GM21576 (cell line): ENCODE results near the gene RNF180.
"Not testable (repeated sequence)": the region's sequence is repeated elsewhere in the genome, so short reads cannot be mapped to it uniquely, and the experiment has no call there.

Experiments used
- ATAC-seq: cut with Tn5 transposase; IDR thresholded peaks from one replicate; pipeline ENCODE4 v1.9.1; 2021; ENCODE audit warnings: mild to moderate bottlenecking, moderate library complexity; ENCODE audit not compliant: unreplicated experiment

RNF180 gene

DNA sequence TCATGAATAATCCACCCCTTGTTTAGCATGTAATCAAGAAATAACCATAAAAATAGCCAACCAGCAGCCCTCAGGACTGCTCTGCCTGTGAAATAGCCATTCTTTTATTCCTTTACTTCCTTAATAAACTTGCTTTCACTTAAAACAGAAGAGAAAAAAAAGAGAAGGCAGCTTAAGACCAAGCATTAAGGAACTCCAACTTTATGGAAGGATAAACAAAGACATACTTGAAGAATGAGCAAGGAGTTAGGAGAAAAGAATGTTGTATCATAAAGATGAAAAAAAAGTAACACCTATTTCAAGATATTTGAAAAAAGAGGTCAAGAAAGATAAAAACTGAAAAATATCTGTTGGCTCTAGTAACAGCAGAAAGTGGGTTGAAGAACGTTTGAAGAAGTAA lies 107.6 kb downstream of the RNF180 start:
- ATAC-seq: no peak

DNA sequence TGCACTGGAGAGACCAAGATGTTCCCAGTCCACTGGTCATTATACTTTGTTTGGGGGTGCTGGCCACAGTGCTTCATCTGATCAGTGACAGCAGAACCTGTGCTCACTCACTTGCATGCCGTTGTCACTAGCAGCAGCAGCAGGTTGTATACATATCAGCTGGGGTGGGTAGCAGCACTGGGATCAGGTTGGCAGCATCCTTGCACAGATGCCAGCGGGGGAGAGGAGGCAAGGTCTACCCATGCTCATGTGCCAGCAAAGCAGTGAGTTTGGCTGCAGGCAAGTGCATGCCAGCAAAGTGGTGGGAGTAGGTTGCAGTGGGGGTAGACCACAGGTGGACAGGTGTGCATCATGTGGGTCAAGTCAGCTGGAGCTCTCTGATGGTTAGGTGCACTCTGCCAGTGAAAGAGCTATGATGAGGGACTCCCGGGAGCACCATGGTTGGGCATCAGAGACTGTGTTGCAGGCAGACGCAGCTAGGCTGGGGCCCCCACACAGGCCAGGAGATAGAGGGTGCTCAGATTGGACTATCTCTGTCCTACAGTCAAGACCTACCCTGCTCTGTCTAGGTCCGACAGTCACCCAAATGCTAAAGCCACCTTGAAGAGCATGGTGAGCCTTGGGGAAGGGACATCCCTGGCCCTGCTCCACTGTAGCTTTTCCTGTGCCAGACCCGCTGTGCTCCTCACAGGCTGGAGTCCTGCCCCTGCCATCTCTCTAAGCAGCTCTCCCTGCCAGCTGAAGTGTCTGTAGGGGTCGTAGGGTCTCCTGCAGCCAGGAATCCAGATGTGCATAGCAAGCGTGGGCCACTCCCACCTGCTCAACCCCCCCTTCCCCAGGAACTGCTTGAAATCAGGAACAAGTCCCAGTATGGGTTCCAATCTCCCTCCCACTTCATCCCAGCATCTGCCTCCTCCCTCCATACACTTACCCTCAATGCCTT lies 119.8 kb downstream of the RNF180 start:
- no peak for ATAC-seq

DNA sequence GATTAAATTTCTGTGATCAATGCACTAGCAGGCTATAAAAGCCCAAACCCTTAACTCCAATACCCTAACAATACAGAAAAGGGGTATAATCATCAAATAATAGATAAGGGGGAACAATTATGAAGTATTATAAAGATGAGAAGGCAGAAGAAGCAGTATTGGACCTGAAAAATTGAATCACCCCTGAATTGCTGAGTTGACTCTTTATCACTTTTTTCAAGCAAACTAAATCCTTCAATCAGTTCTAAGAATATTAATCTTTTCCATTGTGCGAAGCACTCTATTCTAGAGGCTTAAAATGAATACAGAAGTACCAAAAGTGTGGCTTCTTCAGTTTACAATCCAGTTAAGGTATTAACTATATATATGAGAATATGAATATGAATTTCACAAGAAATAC lies 120.7 kb downstream of the RNF180 start:
- no peak for ATAC-seq

DNA sequence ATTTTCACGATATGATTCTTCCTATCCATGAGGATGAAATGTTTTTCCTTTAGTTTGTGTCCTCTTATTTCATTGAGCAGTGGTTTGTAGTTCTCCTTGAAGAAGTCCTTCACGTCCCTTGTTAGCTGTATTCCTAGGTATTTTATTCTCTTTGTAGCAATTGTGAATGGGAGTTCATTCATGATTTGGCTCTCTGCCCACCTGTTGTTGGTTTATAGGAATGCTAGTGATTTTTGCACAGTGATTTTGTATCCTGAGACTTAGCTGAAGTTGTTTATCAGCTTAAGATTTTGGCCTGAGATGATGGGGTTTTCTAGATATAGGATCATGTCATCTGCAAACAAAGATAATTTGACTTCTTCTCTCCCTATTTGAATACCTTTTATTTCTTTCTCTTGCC lies 122.9 kb downstream of the RNF180 start:
- not testable (repeated sequence) for ATAC-seq

DNA sequence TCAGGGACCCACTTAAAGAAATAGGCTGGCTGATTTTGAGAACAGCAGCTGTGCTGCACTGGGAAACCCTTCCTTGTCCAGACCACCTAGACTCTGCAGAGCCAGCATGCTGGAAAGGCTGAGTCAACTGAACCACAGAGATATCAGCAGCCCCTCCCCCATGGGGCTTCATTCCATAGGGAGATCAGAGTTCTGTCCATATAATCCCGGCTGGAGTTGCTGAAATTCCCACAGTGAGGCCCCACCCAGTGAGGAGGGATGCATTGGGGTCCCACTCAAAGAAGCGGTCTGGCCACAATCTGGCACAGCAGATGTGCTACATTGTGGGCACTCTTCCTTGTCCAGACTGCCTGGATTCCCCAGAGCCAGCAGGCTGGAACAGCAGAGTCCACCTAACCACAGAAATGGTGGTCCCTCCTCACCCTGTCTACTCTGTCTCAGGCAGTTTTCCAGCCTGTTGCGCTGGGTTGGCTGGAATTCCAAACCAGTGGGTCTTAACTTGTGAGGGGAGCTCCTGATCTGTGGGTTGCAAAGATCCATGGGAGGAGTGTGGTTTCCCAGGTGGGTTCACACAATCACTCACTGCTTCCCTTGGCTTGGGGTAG lies 127.1 kb downstream of the RNF180 start:
- ATAC-seq: no peak

DNA sequence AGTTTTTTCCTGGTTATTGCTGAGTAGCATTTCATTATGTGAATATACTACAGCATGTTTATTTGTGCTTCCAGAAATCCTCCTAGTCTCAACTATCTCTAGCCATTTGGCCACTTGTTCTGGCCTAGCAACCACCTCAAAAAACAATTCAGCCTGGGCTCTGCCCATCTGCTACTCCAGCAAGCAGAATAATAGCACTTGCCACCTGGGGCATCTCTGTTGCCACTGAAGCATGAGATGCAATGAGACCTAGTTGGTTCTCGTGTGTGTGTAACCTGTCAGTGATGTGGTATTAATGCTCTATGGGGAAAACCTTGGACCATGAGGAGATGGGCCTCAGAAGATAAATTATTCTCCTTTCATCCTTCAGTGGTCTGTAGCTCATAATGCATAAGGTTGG lies 129.5 kb downstream of the RNF180 start:
- no peak for ATAC-seq

DNA sequence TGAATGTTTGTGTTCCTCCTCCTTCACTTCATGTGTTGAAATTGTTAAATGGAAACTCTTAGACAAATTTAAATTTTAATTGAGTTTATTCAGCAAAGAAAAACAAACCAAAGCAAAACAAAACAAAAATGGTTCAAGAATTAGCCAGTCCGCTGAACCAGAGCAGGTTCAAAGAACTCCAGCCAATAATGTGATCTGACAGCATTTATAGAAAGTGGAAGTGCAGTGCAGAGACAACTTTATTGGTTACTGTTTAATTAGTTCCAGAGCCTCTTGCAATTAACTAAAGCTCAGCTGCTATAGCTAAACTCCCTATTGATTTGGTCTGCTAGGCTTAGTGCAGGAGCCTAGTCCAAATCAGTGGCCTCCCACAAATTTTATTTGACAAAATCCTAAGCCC lies 132.9 kb downstream of the RNF180 start:
- ATAC-seq: no peak

DNA sequence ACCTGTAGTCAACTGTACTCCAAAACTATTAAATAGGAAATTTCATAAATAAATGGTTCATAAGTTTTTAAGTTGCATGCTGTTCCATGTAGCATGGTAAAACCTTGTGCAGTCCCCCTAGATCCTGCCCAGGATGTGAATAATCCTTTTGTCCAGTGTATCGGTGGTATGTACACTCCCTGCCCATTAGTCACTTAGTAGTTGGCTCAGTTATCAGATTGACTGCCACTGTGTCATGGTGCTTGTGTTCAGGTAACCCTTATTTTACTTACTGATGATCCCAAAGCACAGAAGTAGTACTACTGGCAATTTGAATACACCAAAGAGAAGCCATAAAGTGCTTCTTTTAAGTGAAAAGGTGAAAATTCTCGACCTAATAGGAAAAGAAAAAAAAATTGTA lies 134.2 kb downstream of the RNF180 start:
- ATAC-seq: no peak

DNA sequence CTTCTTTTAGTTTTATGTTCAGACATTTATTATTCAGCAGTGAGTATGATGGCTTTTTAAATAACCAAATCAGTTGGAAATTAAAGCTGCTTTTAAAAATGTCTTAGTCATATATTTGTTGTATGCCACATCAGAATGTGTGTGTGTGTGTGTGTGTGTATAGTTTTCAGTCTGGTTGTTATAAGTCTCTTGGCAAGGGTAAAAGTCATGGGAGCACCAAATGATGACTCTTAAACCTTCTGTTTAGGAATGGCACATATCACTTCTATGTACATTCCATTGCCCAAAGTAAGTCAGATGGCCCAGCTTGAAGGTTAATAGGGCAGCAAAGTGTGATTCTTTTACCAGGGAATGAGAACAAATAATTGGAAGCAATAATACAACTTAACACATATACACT lies 135.9 kb downstream of the RNF180 start:
- ATAC-seq: no peak

DNA sequence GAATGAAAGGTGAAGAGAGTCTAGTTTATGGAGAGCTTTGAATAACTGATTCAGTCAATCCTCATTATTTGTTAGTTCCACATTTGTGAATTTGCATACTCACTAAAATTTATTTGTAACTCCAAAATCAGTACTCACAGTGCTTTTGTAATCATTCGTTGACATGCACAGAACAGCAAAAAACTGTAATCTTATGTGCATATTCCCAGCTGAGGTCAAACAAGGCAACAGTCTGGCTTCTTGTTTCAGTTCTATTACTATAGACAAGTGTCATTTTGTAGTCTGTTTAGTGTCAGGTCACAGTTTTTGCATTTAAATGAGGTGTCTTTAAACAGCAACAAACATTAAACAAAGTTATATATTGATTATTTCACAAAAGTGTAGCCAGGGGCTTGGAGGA lies 142.5 kb downstream of the RNF180 start:
- ATAC-seq: no peak

DNA sequence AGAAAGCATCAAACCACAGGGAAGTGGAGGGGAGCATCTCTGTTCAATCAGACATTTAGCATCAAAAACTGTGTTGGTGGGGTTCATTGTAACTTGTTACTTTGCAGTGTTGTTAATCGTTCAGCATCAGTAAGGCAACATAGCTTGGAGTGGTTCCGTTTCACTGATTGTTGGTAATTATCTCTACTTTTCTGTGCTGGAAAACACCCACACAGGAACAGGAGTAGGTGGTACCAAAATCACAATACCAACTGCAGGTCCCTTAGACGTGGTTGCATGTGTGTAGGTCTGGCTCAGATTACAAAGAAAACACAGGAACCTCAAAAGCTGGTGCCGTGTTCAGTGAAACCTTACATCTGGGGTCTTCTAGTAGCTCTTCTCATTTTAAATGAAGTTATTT lies 146.8 kb downstream of the RNF180 start:
- no peak for ATAC-seq

DNA sequence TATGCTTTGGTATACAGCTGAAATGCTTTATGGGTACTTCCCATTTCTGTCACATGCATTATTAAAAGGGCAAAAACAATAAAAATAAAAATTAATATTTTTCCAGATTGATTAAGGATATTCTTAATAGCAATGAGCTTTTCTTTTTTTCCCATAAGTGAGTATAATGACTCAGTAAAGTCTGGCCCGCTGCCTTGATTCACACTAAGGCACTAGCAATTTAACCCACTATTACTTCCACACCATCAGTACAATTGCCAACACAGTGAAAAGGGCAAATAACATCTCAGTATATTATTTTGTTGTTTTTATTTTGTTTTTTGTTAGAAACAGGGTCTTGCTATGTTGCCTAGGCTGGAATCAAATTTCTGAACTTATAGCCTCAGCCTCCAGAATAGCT lies 150.1 kb downstream of the RNF180 start:
- no peak for ATAC-seq

DNA sequence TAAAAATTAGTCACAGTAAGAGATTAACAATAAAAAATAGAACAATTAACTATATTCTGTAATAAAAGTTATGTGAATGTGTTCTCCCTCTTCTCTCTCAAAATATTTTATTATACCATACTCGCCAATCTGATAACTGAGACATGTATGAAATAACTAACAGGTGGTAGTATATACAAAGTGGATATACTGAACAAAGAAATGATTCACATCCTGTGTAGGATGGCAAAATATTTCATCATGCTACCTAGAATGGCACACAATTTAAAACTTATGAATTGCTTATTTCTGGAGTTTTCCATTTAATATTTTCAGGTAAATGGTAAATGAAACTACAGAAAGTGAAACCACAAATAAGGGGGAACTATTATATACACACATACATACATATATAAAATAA lies 152.5 kb downstream of the RNF180 start:
- ATAC-seq: no peak

DNA sequence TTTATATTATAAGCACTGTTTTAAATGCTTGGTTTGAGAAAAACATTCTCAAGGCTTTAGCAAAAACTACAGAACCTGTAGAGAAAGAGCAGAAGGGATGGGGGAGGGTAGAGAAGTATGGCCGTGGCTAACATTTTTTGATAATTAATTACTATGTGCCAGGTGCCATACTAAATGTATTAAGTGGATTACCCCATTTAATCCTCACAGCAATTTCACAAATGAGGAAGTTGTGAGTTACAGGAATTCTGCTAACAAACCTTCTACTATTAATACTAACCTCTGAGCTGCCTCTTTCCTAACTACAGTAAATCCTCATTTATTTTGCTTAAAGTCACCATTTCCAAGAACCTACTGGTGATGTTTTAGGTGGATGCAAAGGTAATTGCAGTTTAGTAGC lies 157.9 kb downstream of the RNF180 start:
- ATAC-seq: no peak

DNA sequence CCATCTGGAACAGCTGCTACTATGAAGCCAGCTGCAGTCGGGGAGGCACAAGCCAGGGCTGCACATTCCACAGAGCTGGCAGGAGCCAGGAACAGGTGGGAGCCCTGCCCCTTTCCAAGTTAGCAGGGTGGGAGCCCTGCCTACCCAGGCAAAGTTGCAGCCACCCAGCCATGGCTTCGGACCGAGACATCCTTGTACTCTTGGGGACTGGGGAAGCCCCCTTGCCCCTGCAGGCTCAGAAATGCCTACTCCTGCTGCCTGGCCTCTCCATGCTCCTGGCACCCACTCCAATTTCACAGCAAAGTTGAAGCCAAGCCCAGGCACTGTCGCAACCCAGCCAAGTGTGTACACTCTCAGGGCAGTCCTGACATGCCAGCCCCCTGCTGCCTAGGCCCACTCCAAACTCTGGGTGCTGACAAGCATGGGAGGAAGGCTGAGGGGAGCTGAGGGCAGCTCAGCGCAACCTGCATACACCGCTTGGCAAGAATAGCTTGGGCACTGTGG lies 165.1 kb downstream of the RNF180 start:
- ATAC-seq: no peak

DNA sequence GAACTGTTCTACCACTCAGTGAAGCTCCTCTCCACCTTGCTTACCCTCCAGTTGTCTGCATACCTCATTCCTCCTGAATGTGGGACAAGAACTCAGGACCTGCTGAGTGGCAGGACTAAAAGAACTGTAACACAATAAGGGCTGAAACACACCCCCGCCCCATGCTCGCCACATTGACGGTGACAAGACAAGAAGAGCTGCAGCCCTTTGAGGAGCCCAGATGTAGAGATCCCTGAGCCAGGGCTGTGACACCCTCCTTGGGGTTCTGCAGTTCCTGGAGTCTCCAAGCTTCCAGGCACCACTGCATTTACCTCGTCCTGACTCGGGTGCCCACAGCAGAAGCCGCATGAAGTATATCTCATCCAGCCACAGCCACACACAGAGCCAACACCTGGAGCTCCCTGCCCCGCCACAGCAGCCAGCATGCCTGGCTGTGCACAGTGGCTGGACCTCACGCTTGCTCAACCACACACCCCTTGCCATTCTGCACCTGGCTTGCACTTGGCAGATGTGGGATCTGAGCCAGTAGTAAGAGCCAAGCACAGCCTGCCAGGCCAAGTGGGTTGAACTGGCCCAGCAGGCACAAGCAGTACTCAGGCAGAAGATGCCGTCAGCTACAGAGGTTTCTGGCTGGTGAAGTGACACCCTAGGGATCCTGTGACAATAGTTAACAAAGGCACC lies 166.1 kb downstream of the RNF180 start:
- ATAC-seq: no peak

DNA sequence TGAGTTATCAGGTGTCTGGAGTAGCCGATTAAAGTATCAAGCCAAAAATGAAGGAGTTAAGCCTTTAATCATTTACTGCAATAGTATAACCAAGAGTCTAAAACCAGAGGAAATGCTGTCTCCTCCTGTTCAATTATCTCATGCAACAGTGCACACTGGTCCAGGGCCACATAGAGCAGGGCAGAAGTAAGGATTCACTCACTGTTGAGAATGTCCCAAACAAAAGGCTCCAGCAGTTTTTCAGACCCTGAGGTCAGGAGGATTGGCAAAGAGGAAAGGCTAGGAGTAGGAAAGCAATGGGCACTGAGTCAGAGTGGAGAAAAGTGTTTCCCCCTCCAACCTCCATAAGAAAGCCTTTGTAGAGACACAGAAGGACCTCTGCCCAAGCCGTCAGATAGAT lies 168.2 kb downstream of the RNF180 start:
- no peak for ATAC-seq

DNA sequence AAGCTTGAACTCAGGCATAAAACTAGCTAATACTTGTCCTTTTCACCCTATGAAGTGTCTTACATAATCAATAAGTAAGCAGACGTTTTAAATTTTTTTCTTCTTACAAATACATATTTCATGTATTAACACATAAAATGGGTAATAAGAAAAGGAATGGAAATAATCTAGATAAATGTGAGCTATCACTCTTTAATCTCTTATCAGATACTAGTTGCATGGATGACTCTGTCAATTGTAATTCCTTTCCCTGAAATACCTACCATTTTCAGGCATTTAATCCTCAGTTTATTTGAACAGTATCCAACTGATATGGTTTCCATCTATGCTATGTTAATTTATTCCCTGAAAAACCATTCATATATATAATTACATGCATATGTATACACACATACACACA lies 174.1 kb downstream of the RNF180 start:
- no peak for ATAC-seq

DNA sequence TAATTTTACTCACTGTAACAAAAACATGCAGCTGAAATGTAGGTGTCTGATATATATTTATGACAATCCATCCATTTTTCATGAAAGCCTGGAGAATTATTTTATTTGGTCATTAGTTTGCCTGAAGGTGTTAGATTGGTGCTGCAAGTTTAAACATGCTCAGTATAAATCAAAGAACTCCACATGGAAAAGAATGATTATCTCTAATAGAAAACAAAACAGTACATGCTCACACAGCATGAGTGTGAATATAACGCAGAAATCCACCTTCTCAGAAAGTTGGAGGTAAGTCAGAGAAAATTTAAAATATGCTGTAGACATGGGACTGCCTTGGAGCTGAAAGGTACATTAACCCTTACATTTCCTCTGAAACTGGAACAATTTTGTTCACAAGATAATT lies 174.7 kb downstream of the RNF180 start:
- ATAC-seq: no peak

DNA sequence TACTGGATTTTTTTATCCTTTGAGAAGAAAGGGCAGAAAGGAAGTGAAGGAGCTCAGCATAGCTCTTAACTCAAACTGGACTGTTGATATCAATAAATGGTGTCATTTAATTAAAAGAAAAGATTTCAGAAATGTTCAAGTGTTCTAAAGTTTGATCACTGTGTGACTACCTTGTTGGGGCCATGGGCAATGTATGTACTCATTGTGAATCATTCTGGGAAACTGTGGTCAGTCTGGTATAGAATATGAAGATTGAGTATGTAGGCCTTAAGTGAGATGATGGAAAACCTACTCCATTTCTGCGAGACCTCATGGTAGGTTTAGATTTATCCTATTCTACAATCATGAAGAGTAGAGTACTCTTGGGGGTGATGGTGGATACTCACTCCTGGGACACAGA lies 175.7 kb downstream of the RNF180 start:
- ATAC-seq: no peak

DNA sequence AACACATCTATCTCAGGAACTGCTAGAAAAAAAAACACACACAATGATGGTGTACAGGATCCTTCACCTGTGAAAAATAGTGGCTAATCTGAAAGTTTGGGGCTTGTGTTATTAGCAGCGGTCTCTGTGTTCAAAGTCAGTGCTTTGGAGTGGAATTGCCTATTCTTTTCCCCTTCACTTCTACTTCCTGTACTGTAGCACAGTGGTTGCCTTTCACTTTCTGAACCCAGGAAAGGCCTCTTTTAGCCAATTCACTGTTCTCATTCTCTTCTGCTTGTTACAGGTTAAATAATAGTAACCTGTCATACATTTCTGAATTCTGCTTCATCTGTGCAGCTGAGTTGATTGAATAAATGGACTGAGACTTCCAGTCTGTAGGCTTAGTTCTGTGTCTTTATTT lies 178.9 kb downstream of the RNF180 start:
- ATAC-seq: no peak

DNA sequence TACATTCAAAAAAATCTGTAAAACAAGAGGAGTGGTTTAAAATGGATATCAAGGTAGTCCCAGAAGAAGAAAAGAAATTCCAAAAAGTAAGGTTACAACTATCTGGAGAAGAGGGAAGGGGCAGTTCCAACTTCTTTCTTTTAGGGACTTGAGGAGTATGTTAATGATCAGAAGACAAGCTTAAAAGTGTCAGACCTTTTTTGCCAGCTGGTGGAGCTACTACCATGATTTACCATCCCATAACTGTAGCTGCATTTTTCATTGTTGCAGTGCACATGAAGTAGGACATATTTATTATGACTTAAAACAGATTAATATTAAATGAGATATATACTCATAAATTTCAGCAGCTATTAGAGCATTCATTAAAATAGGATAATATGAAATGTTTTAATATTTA lies 181.7 kb downstream of the RNF180 start:
- ATAC-seq: no peak
